HG03175 (cell line): ENCODE measurements around the gene NLK.

Experiments
- ATAC-seq: cut with Tn5 transposase; IDR thresholded peaks from one replicate; pipeline ENCODE4 v1.9.1; 2021; ENCODE audit warnings: mild to moderate bottlenecking, moderate library complexity; ENCODE audit not compliant: unreplicated experiment

Gene NLK

DNA sequence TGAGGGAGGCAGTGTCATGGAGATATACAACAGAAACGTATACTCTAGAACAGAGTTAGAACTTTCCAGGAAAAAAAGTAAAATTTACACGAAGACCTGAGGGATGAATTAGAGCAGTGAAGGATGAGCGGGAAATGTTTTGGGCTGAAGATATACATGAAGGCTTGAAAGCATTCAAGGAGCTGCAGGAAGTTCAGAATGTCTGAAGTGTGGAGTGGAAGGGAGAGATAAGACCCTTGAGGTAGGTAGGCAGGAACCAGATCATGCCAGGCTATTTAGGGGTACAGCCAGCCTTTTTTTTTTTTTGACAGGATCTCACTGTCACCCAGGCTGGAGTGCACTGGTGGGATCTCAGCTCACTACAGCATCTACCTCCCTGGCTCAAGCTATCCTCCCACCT lies 3.2 kb upstream of the NLK start:
- ATAC-seq = no peak

DNA sequence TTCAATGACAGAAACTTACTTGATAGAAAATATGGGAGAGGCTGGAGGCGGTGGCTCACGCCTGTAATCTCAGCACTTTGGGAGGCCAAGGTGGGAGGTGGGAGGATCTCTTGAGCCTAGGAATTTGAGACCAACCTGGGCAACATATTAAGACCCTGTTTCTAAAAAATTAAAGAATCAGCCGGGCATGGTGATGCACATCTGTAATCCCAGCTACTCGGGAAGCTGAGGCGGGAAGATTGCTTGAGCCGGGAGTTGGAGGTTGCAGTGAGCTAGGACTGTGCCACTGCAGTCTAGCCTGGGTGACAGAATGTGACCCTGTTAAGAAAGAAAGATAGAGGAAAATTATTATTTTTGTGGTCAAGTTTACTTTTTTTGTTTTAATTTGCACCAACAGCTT lies 2.1 kb upstream of the NLK start:
- ATAC-seq = no peak

GRCh38 chr17:28041068-28041843 lies 1.2 kb upstream of the NLK start:
- ATAC-seq = peak; percentile 92

- ATAC-seq = no peak
Measured at GRCh38 chr17:28041844-28042656, 427 bp upstream of the NLK start.

DNA sequence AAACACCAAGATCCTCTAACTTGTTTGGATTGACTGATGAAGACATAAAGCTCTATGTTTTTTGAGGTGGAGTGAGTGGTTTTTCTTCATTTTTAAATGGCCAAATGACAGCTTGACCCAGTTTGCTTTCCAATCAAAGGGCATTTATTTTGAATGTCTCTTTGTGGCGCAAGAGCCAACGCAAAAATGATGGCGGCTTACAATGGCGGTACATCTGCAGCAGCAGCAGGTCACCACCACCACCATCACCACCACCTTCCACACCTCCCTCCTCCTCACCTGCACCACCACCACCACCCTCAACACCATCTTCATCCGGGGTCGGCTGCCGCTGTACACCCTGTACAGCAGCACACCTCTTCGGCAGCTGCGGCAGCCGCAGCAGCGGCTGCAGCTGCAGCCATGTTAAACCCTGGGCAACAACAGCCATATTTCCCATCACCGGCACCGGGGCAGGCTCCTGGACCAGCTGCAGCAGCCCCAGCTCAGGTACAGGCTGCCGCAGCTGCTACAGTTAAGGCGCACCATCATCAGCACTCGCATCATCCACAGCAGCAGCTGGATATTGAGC lies 329 bp downstream of the NLK start:
- no peak for ATAC-seq

DNA sequence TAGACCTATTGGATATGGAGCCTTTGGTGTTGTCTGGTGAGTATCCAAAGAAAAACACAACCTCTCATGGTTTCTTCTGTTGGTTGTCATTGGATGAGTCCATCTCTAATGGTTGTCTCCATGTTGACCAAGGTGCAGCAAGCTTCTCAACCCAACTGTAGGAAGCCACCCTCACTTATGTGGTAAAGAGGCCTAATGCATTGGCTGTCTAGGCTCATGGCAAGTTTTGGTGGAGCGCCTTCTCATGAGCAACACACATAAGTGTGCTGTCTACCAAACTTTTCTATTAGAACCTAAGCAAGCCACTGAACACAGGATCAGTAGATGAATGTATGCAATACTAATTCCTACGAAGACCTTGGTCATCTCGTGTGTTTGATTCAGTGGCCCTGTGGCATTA lies 819 bp downstream of the NLK start:
- no peak for ATAC-seq

GRCh38 chr17:28043741-28044140 lies 1.3 kb downstream of the NLK start:
- no peak for ATAC-seq

DNA sequence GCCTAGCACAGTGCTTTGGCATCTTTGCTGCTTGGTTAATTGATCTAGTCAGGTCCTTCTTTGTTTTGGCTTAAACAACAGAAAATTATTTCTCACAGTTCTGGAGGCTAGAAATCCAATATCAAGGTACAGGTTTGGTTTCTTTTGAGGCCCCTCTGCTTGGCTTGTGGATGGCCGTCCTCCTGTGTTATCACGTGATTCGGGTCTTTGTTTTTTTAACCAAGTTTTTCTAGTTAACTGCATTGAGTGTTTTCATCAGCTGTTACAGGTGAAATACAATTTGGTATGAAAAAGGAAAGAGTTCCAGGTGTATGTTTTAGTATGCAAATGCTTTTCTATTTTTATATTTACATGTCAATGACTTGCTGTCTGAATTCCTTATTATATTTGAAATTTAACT lies 2.8 kb downstream of the NLK start:
- no peak for ATAC-seq

GRCh38 chr17:28046034-28046825 lies 3.8 kb downstream of the NLK start:
- no peak for ATAC-seq

DNA sequence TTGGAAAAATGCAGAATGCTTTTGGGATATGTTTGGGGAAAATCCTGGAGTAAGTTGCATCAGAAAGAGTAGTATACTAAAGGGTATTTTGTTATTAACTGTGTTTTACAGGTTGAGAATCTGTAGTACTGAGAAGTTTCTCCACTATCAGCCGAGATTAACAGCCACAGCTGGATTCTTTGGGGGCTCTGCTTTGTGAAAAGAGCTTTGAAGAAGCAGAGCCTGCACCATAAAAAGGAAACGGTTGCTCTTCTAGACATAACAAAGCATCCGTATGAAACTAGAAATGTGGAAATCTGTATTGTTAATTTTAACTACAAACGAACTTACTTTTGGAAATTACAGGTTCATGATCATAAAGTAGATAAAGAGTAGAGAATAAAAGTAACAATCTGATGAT lies 5.3 kb downstream of the NLK start:
- ATAC-seq = no peak

DNA sequence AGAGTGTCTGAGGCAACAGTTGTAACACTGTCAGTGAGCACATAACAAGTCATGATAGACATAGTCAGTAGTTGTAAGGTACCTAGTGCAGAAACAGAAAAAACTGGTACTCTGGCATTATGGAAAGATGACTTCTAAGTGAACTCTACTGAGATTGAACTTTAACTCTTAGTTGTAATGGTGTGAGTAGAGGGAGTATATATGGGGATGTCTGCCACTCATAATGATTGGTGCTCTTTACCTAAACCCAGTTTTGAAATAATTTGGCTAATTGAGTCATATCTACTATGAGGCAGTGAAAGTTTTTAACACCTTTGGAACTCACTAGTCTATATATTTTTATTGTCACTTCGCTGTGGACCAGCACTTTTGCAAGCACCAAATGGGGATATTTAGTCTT lies 6.6 kb downstream of the NLK start:
- no peak for ATAC-seq

GRCh38 chr17:28053044-28053670 lies 10.7 kb downstream of the NLK start:
- ATAC-seq = no peak

DNA sequence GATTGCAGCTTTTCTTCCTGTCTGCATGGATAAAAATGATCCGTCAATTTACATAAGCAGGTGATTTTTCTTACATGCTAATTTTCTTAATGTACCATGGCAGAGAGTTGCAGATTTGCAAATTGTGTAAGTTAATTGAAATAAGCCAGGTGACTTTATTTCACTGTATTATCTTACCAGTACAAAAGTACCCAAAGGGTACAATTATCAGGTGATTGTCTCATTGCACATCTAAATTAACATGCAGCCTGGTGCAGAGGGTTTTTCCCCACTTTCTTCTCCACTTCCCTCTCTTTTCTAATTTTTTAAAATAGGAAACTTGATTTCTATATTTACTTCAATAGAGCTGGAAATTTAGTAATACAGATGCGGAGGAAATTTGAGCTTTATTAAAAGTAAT lies 11.2 kb downstream of the NLK start:
- no peak for ATAC-seq

DNA sequence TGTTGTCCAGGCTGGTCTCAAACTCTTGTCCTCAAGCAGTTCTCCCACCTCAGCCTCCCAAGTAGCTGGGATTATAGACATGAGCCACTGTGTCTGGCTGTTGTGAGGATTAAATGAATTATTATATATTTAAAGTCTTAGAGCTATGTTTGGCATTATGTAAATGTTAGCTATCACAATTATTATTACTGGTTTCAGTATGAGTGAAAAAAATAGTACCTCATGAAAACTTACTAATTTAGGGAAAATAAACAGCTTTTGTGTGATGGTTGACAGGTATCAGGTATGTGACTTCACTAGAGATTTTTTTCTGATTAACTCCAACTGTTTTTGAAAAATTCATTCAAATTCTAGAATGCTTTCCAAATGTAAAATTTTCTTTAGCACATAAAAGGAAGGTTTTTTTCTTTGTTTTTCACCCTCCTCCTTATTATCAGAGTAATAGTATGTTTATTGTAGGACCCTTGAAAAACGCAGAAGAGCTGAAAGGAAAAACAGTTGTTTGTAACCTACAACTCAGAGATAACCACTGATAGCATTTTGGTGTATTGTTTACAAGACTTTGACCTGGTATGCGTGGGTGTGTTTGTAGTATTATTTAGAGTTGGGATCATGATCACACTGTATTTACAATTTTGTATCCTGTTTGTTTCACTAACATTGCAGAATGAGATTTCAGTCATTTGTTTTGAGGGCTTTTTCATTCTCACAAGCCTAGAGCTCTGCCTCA lies 13.2 kb downstream of the NLK start:
- no peak for ATAC-seq

DNA sequence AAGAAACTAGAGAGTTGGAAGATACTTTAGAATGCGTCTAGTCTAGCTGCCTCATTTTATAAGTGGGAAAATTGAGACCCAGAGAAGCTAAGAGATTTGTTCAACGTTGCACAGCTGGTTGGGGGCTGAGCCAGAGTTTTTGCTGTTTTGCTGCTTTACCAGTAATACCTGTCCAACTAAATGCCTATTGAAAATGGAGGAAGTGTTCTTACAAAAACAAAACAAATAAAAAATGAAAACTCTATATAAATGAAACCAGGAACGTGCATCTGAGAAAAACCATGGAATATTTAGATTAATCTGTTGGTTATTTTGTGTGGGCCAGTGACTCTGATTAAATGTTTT lies 13.8 kb downstream of the NLK start:
- ATAC-seq = no peak

GRCh38 chr17:28057731-28058246 lies 15.3 kb downstream of the NLK start:
- ATAC-seq = peak; percentile 92

- ATAC-seq = no peak
Measured at GRCh38 chr17:28059675-28060074, 17.2 kb downstream of the NLK start.

- no peak for ATAC-seq
Measured at GRCh38 chr17:28065706-28066105, 23.2 kb downstream of the NLK start.

DNA sequence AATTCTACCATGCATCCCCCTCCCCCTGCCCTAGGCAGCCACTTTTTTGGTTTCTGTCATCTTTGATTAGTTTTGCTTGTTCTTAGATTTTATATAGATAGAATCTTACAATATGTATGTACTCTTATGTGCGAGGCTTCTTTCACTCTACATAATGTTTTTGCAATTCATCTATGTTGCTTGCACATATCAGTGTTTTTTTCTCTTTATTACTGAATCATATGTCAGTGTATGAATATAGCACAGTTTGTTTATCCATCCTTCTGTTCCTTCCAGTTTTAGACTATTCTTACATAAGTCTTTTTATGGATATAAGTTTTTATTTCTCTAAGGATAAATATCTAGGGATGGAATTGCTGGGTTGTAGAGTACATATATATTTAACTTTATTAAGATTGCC lies 26.6 kb downstream of the NLK start:
- no peak for ATAC-seq

DNA sequence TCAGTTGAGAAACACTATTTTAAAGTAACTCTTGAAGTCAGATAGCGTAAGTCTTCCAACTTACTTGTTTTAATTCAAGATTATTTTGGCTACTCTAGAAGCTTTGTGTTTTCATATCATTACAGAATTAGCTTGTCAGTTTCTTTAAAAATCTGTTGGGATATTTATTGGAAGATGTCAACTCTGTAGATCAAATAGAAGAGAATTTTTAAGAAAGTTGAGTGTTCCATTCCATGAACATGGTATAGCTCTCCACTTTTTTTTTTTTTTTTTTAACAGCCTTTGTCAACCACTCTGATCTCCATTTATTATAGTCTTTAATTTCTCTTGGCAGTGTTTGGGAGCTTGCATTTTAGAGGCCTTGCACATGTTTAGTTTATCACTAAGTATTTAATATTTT lies 28.7 kb downstream of the NLK start:
- no peak for ATAC-seq
